Calu3 (cell line): ENCODE data around the gene NCAN. TPM values are rescaled to one million over a fixed set of nuclear protein-coding genes. Genes with fewer than 3 reads are reported as not detected.

Experiments used
- BruUV-seq: library from RNA; stranded (reverse); fragments of 400-500 nt; replicated peaks from 2 replicates; lab custom pipeline; 2021; lab: Mats Ljungman, UMichigan
- CTCF ChIA-PET: fragments of 300-600 bp; sonication (Branson Sonifier 250); formaldehyde crosslinking; loops from one replicate; lab custom pipeline; 2022; ENCODE audit warnings: antibody characterized with exemption; lab: Charles Lee
- DNase-seq: peaks from one replicate; pipeline ENCODE4 v3.0.0; 2022
- H3K27ac Mint-ChIP-seq: one replicate; pipeline ENCODE4 v1.8.0; 2022; ENCODE audit warnings: mixed read lengths; ENCODE audit not compliant: unreplicated experiment
- H3K27me3 Mint-ChIP-seq: one replicate; pipeline ENCODE4 v1.8.0; 2022; ENCODE audit warnings: mixed read lengths; ENCODE audit not compliant: unreplicated experiment
- H3K36me3 Mint-ChIP-seq: one replicate; pipeline ENCODE4 v1.8.0; 2022; ENCODE audit warnings: mild to moderate bottlenecking, moderate library complexity, mixed read lengths; ENCODE audit not compliant: insufficient read depth, unreplicated experiment
- H3K4me1 Mint-ChIP-seq: one replicate; pipeline ENCODE4 v1.8.0; 2022; ENCODE audit warnings: mild to moderate bottlenecking, low read depth, mixed read lengths; ENCODE audit not compliant: unreplicated experiment
- H3K4me3 Mint-ChIP-seq: one replicate; pipeline ENCODE4 v1.8.0; 2022; ENCODE audit warnings: mild to moderate bottlenecking, low read depth, moderate library complexity, mixed read lengths; ENCODE audit not compliant: unreplicated experiment
- H3K9me3 Mint-ChIP-seq: one replicate; pipeline ENCODE4 v1.8.0; 2022; ENCODE audit warnings: low read depth, mixed read lengths; ENCODE audit not compliant: unreplicated experiment
- CTCF ChIP-seq: fragments of 200-600 bp; IDR thresholded peaks from one replicate; pipeline ENCODE4 v1.8.0; 2022; ENCODE audit warnings: antibody characterized with exemption; ENCODE audit not compliant: unreplicated experiment
- intact Hi-C: fragments of 100-400 bp; cut with micrococcal nuclease; formaldehyde crosslinking; loops from one replicate; pipeline ENCODE4 v1.10.0; 2022; ENCODE audit not compliant: unreplicated experiment
- total RNA-seq: library from RNA; stranded (reverse); gene quantifications from 2 replicates; pipeline ENCODE4 v1.2.3, GENCODE V29; 2022

NCAN gene
- total RNA-seq, 1 experiment from 2014 or later, result not detected

DNA sequence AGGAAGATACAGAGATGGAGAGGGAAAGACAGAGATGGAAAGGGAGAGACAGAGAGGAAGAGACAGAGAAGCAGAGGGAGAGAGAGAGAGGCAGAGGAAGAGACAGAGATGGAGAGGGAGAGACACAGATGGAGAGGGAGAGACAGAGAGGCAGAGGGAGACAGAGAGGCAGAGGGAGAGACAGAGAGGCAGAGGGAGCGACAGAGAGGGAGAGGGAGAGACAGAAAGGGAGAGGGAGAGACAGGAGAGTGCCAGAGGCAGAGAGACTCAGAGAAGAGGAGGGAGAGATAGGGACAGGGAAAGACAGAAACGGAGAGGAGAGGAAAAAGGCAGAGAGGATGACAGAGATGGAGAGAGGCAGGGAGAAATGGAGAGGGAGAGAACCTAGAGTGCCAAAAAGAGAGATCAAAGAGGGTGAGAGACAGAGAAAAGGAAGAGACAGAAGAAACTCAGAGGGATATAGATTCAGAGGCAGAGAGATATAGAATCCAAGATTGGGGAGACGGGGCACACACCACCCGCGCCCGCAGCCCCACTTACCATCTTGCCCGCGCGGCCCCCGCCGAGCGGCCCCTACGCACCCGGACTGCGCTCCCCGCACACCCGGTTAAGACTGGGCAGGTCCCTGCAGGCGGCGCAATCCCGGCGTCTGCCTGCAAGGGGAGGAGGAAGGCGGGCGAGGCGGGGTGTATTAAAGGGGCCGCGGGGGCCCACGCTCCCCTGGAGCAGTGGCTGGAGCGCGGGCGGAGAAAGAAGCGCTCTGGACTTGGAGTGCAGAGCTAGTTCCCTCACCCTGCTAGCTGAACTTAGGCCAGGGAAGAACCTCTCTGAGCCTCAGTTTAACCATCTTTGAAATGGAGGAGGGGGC, 50.7 kb downstream of the NCAN start:
- H3K36me3 Mint-ChIP-seq, result no peaks in the 10 kb centered on the region
- intact Hi-C loops, result no loop called here
- no TSS peak for BruUV-seq
- H3K4me1 Mint-ChIP-seq, result no peaks in the 10 kb centered on the region
- DNase-seq, result no peak
- CTCF ChIA-PET, result interaction anchor here (0.6 kb wide), 1 partner anchor 59 kb away, joined by 3 read pairs; the partner anchor contains the start of gene NR2C2AP
- no peak for TF ChIP-seq CTCF
- H3K9me3 Mint-ChIP-seq, result no peaks in the 10 kb centered on the region
- H3K4me3 Mint-ChIP-seq, result no peak overlapping the region
- no peak overlapping the region for H3K27ac Mint-ChIP-seq
- peaks cover 70% of the 10 kb centered on the region for H3K27me3 Mint-ChIP-seq

GRCh38 chr19:19263886-19264487, 52.2 kb downstream of the NCAN start:
- H3K4me3 Mint-ChIP-seq, result no peak overlapping the region
- BruUV-seq, result no TSS peak
- CTCF ChIA-PET, result no interaction called here
- no peaks in the 10 kb centered on the region for H3K4me1 Mint-ChIP-seq
- H3K9me3 Mint-ChIP-seq, result no peaks in the 10 kb centered on the region
- intact Hi-C loops, result no loop called here
- no peak for TF ChIP-seq CTCF
- H3K36me3 Mint-ChIP-seq, result no peaks in the 10 kb centered on the region
- peaks cover 71% of the 10 kb centered on the region for H3K27me3 Mint-ChIP-seq
- DNase-seq, result no peak
- H3K27ac Mint-ChIP-seq, result no peak overlapping the region

- H3K27me3 Mint-ChIP-seq, result peaks cover 71% of the 10 kb centered on the region
- H3K27ac Mint-ChIP-seq, result no peak overlapping the region
- DNase-seq, result no peak
- no peaks in the 10 kb centered on the region for H3K9me3 Mint-ChIP-seq
- H3K4me1 Mint-ChIP-seq, result no peaks in the 10 kb centered on the region
- BruUV-seq, result no TSS peak
- H3K4me3 Mint-ChIP-seq, result no peak overlapping the region
- no peaks in the 10 kb centered on the region for H3K36me3 Mint-ChIP-seq
- no peak for TF ChIP-seq CTCF
- intact Hi-C loops, result no loop called here
- CTCF ChIA-PET, result no interaction called here
Observed at GRCh38 chr19:19267305-19267704, 55.5 kb downstream of the NCAN start.

- BruUV-seq, result no TSS peak
- Mint-ChIP-seq H3K27ac (no peak overlapping the region), H3K36me3 (no peaks in the 10 kb centered on the region), H3K4me1 (no peaks in the 10 kb centered on the region), H3K27me3 (peaks cover 71% of the 10 kb centered on the region), H3K9me3 (no peaks in the 10 kb centered on the region), H3K4me3 (no peak overlapping the region)
- no peak for DNase-seq
- CTCF ChIA-PET, result no interaction called here
- TF ChIP-seq CTCF, result no peak
- intact Hi-C loops, result no loop called here
Observed at GRCh38 chr19:19268453-19269385, 57.0 kb downstream of the NCAN start.
